GM18907 (cell line): Measurements from ENCODE around the gene ATF3.
"Not testable (repeated sequence)": the region's sequence is repeated elsewhere in the genome, so short reads cannot be mapped to it uniquely, and the experiment has no call there.

Experiments used
- ATAC-seq: cut with Tn5 transposase; IDR thresholded peaks from one replicate; pipeline ENCODE4 v1.9.1; 2021; ENCODE audit warnings: mild to moderate bottlenecking, moderate library complexity; ENCODE audit not compliant: unreplicated experiment

ATF3 gene

DNA sequence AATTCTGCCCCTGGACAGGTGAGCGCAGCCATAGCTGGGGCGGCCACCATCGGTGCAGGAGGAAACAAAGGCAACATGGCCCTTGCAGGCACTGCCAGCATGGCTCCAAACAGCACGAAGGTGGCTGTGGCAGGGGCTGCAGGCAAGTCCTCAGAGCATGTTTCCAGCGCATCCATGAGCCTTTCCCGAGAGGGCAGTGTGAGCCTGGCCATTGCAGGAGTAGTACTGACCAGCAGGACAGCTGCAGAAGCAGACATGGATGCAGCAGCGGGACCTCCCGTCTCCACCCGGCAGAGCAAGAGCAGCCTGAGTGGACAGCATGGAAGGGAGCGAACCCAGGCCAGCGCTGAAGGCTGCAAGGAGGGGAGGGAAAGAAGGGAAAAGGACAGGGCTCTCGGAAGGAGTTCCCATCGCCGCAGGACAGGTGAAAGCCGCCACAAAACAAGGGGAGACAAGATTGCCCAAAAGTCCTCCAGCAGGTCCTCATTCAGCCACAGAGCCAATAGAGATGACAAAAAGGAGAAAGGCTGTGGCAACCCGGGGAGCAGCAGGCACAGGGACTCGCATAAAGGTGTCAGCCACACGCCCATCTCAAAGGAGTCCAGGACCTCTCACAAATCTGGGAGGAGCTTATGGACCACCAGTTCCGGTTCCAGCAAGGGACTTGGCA lies 17.4 kb downstream of the ATF3 start:
- ATAC-seq: no peak

DNA sequence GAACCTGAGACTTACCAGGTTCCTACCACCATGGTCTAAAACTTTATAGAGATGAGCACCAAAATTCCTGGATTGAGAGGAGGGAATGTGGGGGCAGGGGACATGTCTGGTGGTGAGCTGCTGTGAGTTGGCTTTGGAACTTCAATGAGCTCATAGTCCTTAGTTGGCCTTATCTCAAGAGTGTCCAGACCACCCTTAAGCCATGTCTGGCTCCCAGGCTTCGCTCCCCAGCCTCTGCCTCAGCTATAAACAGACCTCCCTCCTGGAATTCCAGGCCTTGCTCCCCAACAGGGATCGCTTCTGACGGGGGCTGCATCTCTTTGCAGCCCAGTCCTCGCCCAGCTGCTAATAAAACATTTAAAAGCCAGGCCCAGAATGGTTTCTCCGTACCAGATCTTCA lies 19.5 kb downstream of the ATF3 start:
- no peak for ATAC-seq

DNA sequence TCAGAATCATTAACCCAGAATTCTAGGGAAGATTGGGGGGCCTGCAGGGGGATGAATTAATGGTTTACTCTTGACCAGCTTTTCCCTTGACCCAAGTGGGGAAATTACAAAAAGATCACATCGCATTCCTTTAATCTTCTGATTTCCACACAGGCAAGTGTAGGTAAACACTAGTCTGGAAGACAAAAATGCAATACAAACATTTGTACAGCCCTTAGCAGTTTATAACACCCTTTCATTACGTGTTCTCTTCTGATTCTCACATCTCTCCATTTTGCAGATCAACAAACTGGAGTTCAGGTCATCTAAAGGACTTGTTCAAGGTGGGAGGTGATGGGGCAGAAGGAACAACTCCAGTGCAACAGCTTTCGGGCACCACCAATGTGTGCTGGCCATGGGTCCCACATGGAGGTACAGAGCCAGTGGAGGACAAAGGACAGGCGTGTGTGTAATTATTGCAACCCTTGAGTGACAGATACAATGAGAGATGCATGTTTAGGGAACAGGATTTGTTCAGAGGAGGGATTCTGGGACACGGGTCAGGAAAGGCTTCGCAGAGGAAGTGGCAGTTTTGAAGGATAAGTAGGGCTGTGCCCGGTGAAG lies 20.4 kb downstream of the ATF3 start:
- ATAC-seq: no peak

DNA sequence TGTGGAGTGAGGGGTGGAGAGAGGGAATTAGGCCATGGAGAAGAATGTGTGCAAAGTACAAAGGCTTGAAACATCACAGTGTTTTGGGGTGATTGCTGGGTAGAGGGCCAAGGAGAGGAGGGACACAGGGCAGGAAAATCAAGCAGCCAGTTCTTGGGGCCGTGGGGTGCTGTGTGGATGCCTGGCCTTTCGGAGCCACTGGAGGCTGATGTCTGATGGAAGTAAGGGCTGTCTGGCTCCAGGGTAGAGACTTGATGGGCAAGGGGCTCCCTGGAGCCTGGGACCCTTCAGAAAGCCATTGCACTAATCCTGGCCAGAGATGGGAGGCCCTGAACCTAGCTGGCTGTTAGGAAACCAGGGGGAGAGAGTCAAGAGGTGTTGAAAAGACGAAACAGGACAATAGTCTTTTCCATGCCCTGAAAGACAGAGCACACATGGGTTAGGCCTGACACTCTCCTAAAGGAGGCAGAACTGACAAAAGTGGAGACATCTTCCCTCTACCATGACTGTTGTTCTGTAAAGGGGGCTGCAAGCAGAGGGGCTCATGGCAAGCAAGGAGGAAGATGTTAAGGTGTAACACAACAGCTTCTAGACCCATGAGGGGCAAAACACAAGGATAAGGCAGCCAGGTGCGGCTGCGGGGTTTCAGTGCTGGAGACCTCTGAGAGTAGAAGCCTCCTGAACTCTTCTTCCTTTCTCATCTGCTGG lies 21.0 kb downstream of the ATF3 start:
- ATAC-seq: no peak

DNA sequence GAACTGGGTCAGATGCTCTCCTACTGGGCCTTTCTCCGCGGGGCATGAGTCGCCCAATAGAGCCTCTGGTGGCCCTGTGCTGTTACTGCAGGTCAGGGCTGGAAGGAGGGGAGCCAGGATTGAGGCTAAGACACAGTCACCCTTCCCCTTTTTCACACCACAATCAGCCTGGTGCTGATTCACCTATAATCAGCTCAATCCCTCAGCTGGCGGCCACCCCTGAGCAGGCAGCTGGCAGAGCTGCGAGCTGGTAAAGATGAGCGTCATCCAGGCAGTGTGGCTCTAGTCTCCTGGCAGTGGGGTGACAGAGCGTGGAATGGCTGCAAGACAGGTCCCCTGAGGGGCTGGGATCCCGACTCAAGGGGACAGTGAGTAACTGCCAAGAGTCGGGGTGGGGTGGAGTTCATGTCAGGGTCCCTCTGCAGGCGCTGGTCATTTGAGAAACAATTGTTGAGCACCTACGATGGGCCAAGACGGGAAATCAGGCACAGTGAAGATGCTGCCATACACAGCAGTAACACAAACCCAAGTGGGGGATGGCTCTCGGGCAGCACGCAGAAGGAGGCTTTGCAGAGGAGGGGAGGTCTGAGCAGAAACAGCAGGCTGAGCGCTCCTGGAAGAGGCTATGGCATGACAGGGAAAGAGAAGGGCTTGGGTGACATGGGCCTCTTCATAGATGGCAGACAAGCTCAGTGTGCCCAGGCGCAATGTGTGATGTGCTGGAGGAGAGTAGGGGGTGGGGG lies 21.8 kb downstream of the ATF3 start:
- ATAC-seq: peak; percentile 98

DNA sequence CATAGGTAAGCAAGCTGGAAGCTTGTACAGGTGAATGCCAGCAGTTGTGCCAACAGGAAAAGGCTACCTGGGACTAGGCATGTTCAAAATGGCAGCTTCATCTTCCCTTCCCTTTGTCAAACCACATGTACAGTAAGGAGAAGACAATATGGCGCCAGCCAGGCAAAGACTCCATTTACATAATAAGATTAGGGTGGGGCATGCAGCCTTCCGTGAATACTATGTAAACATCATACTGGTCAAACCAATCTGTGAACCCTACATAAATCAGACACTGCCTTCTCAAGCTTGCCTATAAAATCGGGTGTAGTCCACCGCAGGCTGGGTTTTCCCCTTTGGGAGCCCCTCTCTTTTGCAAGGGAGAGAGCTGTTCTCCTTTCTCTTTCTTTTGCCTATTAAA lies 24.6 kb downstream of the ATF3 start:
- no peak for ATAC-seq

DNA sequence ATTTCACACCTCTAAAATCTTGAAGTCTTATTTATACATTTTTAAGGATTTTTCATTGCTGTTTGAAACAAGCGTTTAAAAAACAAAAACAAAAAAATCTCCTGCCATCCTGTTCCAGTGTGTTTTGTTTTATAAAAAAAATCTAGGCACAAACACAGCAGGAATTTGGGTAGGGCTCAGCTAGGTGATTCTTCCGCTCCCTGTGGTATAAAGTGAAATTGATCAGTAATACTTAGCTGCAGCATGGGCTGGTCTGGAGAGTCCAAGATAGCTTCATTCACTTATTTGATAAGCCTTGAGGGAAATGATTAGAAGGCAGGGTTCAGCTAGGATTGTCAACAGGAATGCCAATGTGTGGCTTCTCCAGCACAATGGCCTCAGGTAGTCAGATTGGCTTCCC lies 25.7 kb downstream of the ATF3 start:
- ATAC-seq: no peak

DNA sequence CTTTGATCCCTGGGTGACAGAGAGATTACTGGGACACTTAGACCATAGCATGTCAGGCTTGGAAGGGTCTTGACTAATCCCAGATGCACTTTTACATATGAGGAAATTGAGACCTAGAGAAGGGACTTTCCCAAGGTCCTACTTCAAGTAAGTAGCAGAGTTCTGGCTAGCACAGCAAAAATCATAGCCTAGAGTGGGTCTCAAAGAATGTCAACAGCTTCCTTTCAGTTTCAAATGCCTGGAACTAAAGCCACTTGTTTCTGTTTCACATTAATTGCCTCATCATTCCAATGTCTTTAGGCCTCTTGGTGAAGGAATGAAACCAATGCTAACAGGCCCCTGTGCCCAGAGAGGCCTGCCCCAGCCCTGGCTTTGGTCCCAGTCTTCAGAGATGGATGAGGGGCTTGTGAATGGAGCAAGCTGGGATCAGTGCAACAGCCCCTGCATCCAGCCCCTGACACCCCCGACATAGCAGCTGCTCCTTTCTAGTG lies 26.6 kb downstream of the ATF3 start:
- ATAC-seq: no peak

DNA sequence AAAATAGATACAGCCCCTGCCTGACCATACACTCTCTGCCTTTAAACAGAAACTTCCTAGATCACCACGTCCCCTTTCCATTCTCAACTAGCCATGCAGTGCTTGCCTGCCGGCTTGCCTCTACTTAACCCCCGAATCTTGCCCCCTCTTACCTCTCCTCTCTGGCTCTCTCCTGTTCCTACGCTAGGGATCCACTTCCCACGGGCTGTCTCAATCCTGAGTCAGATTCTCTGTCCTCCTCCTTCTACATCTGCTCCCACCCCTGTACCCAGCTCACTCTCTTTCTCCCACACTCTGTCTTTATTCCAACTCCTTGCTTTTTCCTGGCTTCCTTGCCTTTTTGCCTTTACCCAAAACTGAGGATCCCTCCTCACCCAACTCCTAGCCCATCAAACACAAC lies 29.3 kb downstream of the ATF3 start:
- ATAC-seq: no peak

DNA sequence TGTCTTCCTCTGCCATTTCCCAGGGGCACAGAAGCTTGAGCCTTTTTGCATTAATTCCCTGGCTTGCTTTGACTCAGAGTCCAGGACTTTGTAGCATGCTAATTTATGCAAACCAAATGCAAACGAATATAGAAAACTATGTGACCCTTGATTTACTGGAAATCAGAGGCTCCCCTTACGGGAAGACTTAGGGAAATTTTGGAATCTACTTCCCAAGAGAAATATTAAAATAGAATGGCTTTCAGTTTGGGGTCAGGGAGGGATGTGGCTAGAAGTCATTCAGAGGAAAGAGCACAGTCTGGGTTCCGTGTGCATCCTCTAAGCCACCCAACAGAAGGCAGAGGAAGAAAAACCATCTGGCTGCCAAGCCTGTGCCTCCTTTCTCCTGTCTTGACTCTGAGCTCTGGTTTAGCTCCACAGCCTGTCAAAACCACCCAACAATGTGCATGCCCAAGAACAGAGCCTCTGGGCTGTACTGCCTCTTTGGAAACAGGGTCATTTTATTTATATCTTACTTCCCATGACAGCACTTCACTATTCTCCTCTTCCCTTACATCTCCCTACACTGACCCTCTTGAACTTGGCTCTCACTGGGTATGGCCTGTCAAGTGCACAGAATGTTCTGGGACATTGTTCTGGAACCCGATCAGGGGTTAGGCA lies 30.1 kb downstream of the ATF3 start:
- no peak for ATAC-seq

DNA sequence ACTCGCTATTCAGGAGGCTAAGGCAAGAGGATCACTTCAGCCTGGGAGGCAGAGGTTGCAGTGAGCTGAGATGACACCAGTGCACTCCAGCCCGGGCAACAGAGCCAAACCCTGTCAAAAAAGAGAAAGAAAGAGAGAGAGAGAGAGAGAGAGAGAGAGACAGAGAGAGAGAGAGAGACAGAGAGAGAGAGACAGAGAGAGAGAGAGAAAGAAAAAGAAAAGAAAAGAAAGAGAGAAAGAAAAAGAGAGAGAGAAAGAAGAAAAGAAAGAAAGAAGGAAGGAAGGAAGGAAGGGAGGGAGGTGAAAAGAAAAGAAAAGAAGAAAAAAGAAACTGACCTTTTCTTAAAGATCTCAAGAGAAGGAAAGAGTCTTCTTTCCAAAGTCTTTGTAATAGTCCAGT lies 31.0 kb downstream of the ATF3 start:
- ATAC-seq: not testable (repeated sequence)

DNA sequence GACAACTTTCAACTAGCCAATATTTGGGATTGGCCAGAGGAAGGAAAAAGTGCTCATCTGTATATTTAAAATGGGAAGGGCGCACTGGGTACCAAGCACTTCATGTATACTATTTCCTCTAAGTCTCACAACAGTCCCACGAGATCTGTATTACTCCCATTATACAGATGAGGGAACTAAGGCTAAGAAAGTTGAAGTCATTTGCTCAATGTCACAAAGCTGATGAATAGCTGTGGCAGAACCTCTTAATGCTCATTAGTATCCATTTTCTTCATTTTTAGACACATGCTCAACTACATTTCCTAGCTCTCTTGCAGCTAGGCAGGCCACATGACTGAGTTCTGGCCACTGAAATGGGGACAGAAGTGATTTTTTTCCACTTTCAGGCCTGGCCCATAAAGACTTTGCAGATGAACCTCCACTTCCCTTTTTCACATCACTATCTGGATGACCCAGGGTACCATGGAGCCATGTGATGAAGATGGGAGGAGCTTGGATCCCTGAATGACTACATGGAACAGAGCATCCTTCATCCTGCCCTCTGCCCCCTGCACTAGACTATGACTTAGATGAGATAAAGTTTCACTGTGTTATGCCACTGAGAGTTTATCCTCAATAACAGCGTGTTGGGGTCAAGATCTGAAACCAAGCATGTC lies 31.8 kb downstream of the ATF3 start:
- ATAC-seq: no peak

DNA sequence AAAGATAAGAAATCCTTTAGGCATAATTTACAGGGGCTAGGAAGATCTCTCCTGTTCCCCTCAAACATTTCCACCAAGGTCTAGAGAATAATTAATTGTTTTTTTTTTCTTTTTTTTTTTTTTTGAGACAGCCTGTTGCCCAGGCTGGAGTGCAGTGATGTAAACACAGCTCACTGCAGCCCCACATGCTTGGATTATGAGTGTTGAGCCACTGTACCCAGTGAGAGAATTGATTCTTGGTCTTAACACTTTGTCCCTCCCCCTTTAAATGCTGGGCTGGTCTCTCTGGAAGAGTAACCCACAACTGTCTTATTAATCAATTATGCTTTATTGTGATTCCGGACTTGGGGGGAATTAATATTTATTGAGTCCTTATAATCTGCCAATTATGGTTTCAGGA lies 33.4 kb downstream of the ATF3 start:
- ATAC-seq: no peak

DNA sequence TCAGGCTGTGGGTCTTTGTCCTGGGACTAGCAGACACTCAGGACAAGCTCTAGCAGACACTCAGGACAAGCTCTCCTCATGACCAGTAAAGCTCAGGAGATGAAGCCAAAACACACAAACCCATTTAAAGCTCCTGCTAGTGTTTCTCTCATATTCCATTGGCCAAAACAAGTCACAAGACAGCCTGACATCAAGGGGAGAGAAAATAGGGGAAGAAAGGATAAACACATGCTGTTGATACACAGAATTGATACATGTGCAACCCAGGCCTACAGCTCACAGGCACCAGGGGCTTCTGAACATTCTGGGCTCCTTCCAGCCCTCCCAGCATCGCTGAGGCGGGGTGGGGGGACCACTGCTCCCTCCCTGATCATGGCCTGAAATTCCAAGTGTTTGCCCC lies 35.3 kb downstream of the ATF3 start:
- no peak for ATAC-seq

DNA sequence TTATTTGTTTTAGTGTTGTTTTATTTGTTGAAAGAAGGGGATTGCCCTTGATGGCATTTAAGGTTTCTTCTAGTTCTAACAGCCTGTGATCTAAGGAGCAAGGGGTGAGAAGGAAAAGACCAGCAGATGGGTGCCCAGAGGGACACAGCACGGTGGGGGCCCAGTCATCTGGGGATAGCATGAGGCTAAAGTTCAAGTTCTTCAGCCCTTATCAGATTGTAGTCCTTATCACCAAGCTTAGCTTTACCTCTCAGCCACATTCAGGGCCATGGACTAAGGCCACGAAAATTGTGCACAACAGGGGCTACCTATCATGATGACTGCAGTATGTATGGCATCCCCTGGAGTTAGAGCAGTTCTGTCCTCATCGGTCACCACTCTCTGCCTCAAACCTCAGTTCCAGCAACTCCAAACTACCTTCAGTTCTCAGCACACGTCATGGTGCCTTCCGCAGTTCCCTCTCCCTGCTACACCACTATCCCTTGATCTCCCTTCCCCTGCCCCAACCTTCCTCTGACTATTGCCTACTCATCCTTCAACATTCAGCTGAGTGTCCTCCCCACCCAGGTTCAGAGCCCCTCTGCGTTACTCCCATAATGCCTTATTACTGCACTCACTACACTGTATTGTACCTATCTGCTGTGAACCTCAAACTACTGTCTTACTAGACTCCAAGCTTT lies 36.4 kb downstream of the ATF3 start:
- ATAC-seq: no peak

DNA sequence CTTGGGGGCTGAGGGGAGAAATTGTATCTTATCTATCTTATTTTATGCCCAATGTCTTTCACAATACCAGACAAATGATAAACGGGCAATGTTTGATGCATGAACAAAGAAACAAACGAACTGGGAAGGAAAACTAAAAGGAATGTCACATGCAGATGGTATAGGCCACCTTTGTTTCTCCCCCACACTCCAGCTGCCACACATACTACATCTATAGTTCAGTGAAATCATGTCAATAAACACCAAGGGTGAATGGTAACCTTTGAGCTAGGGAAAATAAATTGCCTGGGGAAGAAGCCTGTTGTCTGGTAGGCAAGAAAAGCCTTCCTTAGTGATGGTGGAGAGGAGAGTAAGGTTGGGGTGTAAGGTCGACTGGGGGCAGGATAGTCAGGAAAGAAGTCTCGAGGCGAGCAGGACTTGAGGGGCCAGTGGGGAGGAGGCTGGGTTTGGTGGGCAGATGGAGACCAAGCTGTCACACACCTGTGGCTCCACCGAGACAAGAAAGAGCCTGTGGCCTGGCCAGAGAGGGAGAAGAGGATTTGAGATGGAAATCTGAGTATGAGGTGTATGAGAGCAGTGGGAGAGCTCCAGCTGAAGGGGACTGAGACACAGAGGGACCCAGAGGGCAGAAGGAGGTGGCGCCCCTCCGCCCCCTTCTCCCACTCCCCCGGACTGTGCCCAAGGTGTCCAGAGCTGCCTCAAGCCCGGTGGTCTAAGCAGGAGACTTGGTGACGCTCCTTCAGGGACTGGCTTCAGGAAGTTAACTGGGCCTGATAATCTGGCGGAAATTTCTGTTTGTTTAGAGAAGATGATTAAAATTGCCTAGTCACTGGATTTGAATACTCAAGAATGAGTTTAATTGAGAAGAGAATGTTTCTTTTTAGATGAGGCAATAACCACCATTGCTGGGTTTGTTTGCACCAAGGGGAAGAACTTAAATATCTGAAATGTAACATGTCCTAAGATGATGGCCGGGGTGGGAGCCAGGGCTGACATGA lies 37.3 kb downstream of the ATF3 start:
- ATAC-seq: no peak

DNA sequence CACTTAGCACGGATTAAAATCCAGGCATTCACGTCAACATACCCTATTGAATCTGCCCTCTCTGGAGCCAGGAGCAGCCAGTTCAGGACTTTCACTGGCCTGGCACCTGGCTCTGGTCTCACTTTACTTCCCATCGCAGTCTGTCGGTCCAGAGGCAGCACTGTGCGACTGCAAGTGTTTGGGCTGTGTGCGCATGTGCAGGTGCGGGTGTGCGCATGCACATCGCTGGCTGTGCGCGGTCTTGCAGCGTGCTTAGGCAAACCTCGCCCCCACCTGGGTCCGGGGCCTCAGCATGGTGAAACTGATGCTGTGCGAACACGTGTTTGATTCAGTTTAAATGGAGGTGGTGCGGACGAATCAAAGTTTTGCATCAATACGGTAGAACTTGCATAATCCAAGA lies 38.0 kb downstream of the ATF3 start:
- ATAC-seq: no peak

DNA sequence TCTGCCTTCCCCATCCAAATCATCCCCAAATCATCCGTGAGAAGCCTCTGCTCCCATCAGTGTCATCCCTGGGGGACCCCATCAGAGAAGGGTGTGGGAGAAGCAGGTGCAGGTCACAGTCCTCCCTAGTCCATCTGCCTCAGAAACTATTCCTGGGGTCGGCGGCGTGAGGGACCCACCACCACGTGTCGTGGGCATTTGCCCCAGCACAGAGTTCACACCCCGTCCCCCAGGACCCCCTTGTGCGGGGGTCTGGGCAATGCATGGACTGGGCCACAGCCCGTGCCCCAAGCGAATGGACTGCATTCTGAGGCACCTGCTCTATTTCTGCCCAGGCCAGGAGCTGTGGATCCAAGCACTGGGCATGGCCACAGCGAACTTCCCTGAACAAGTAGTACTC lies 38.4 kb downstream of the ATF3 start:
- ATAC-seq: no peak

DNA sequence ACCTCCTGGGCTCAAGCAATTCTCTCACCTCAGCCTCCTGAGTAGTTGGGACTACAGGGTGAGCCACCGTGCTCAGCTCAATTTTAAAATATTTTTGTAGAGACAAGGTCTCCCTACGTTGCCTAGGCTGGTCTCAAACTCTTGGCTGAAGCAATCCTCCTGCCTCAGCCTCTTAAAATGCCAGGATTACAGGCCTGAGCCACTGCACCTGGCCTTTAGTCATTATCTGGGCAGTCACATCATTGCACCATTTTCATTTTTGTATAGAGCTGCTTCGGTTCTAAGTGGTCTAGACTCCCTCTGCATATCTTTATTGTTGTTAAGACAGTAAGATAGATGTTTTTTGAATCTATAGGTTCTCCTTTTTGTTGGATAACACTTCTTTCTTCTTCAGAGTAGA lies 39.9 kb downstream of the ATF3 start:
- no peak for ATAC-seq
